ENCODE measurements around the gene OPRD1.

OPRD1 gene

GRCh38 chr1:28885472-28885877 lies 73.5 kb downstream of the OPRD1 start:
- no peak for DNase-seq (ENCODE audit: low read depth)

GRCh38 chr1:28885977-28886730 lies 74.2 kb downstream of the OPRD1 start:
- no peak for DNase-seq (ENCODE audit: low read depth)

GRCh38 chr1:28886731-28887418 lies 74.9 kb downstream of the OPRD1 start:
- DNase-seq (ENCODE audit: low read depth): no peak

GRCh38 chr1:28887419-28887834 lies 75.5 kb downstream of the OPRD1 start:
- no peak for DNase-seq (ENCODE audit: low read depth)

- DNase-seq (ENCODE audit: low read depth): no peak
These were observed 76.1 kb downstream of the OPRD1 start for GRCh38 chr1:28887835-28888682.

GRCh38 chr1:28888915-28889314 lies 76.9 kb downstream of the OPRD1 start:
- no peak for DNase-seq (ENCODE audit: low read depth)

- DNase-seq (ENCODE audit: low read depth): no peak
These were observed 77.4 kb downstream of the OPRD1 start for GRCh38 chr1:28889357-28889756.

- DNase-seq (ENCODE audit: low read depth): no peak
These were observed 78.5 kb downstream of the OPRD1 start for GRCh38 chr1:28890435-28890834.

- no peak for DNase-seq (ENCODE audit: low read depth)
These were observed 78.9 kb downstream of the OPRD1 start for GRCh38 chr1:28890836-28891235.

- no peak for DNase-seq (ENCODE audit: low read depth)
These were observed 79.3 kb downstream of the OPRD1 start for GRCh38 chr1:28891256-28891655.

- no peak for DNase-seq (ENCODE audit: low read depth)
These were observed 81.6 kb downstream of the OPRD1 start for GRCh38 chr1:28893403-28894102.

- DNase-seq (ENCODE audit: low read depth): no peak
These were observed 82.8 kb downstream of the OPRD1 start for GRCh38 chr1:28894785-28895184.

GRCh38 chr1:28895896-28896608 lies 84.1 kb downstream of the OPRD1 start:
- no peak for DNase-seq (ENCODE audit: low read depth)

GRCh38 chr1:28896609-28896986 lies 84.6 kb downstream of the OPRD1 start:
- no peak for DNase-seq (ENCODE audit: low read depth)

GRCh38 chr1:28897789-28898188 lies 85.8 kb downstream of the OPRD1 start:
- no peak for DNase-seq (ENCODE audit: low read depth)

- DNase-seq (ENCODE audit: low read depth): no peak
These were observed 86.5 kb downstream of the OPRD1 start for GRCh38 chr1:28898405-28898881.

GRCh38 chr1:28899267-28899666 lies 87.3 kb downstream of the OPRD1 start:
- no peak for DNase-seq (ENCODE audit: low read depth)

GRCh38 chr1:28900562-28900961 lies 88.6 kb downstream of the OPRD1 start:
- no peak for DNase-seq (ENCODE audit: low read depth)

GRCh38 chr1:28902738-28903137 lies 90.8 kb downstream of the OPRD1 start:
- no peak for DNase-seq (ENCODE audit: low read depth)

GRCh38 chr1:28905921-28906666 lies 94.1 kb downstream of the OPRD1 start:
- DNase-seq (ENCODE audit: low read depth): no peak

GRCh38 chr1:28909198-28909597 lies 97.2 kb downstream of the OPRD1 start:
- DNase-seq (ENCODE audit: low read depth): no peak

Data from non-pigmented ciliary epithelial cell (primary cell).